Astrocyte (in vitro differentiated cells and primary cell): ENCODE measurements around the gene KRT28.

Experiments used
- CTCF ChIP-seq: IDR thresholded peaks from 2 replicates; pipeline ENCODE4 v1.5.1; 2011; ENCODE audit warnings: low read depth, mild to moderate bottlenecking, inconsistent platforms, low read length, moderate library complexity; ENCODE audit not compliant: insufficient read depth
- EZH2 ChIP-seq: IDR thresholded peaks from 2 replicates; pipeline ENCODE4 v1.6.1; 2012; ENCODE audit warnings: mild to moderate bottlenecking, low read length, inconsistent platforms; ENCODE audit not compliant: insufficient read depth

- no peak for TF ChIP-seq CTCF
- TF ChIP-seq EZH2, result no peak
Measured at GRCh38 chr17:40760105-40761016, 39.4 kb downstream of the KRT28 start.
